Activated CD4-positive, alpha-beta T cell treated with anti-CD3 and anti-CD28 coated beads, Interleukin-2, amount 50 U/mL, for 1 hour (primary cell): ENCODE measurements around the gene SPOP.
"Not testable (repeated sequence)": the region's sequence is repeated elsewhere in the genome, so short reads cannot be mapped to it uniquely, and the experiment has no call there.

Experiments used
- DNase-seq: peaks from one replicate; pipeline ENCODE4 v3.0.0-alpha.2; 2020

The SPOP gene

GRCh38 chr17:49646391-49647255 is 31.3 kb downstream of the SPOP start:
- no peak for DNase-seq

- DNase-seq: not testable (repeated sequence)
Measured at GRCh38 chr17:49646056-49646390, 31.9 kb downstream of the SPOP start.

- no peak for DNase-seq
Measured at GRCh38 chr17:49645654-49646053, 32.2 kb downstream of the SPOP start.

DNA sequence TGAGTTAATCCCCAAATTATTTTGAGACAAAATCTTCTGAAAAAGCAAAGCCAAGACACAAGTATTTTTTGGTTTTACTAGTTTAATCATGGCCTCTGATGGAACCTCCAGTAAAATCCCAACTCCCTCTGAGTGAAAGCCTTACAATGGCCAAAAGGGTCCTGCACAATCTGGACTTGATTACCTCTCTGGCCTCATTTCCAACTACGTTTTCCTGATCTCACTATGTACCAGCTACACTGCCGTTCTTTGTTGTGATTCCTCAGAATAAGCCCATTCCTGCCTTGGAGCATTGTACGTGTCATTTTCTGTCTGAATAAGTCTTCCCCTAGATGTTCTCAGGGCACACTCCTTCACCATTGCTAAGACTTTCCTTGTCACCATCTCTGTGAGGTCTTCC is 37.3 kb downstream of the SPOP start:
- no peak for DNase-seq

- DNase-seq: no peak
Measured at GRCh38 chr17:49638818-49639217, 39.1 kb downstream of the SPOP start.

DNA sequence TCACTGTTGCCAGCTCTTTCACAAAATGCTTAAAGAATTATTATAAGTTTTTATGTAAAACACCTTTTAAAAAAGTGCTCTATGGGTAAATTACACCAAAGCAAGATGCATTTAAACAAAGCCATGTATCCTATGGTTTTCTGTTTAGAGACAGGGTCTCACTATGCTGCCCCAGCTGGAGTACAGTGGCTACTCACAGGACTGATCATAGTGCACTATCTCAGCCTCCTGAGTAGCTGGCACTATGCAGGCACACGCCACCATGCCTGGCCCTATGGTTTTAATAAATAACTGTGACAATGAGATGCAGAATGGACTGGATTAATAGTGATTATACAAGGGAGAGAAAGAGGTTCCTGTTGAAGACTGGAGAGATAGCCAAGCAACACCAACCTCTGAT is 40.2 kb downstream of the SPOP start:
- DNase-seq: no peak

DNA sequence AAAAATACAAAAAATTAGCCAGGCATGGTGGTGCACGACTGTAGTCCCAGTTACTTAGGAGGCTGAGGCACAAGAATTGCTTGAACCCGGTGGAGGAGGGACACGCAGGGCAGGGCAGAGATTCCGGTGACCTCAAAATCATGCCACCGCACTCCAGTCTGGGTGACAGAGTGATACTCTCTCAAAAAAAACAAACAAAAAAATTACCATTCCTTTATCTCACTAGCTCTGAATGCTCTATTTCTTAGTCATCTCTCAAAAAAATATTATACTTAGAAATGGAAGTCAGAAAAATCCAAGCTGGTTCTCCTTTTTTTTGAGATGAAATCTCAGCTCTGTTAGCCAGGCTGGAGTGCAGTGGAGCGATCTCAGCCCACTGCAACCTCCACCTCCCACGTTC is 40.8 kb downstream of the SPOP start:
- DNase-seq: no peak

- DNase-seq: no peak
Measured at GRCh38 chr17:49635121-49635520, 42.8 kb downstream of the SPOP start.

DNA sequence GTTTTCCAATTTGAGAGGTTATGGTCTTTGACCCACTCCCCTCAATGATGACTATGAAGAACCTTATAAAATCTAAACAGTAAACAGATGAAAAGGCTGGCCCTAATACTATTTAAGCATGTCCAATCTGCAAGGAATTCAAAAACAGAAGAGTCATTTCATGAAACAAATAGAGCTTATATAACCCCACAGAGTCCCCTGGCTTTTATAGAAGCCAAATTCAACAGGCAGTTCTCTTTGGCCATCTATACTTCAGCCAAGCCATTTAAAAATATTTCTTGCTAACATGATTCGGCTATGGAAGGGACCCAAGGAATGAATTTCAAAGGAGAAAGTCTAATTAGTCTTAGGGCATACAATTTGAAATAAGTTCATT is 43.4 kb downstream of the SPOP start:
- DNase-seq: no peak

GRCh38 chr17:49633762-49634484 is 44.0 kb downstream of the SPOP start:
- no peak for DNase-seq

GRCh38 chr17:49633250-49633649 is 44.6 kb downstream of the SPOP start:
- no peak for DNase-seq

- no peak for DNase-seq
Measured at GRCh38 chr17:49632201-49632600, 45.7 kb downstream of the SPOP start.

- no peak for DNase-seq
Measured at GRCh38 chr17:49631496-49631895, 46.4 kb downstream of the SPOP start.

GRCh38 chr17:49630113-49630900 is 47.6 kb downstream of the SPOP start:
- DNase-seq: no peak

DNA sequence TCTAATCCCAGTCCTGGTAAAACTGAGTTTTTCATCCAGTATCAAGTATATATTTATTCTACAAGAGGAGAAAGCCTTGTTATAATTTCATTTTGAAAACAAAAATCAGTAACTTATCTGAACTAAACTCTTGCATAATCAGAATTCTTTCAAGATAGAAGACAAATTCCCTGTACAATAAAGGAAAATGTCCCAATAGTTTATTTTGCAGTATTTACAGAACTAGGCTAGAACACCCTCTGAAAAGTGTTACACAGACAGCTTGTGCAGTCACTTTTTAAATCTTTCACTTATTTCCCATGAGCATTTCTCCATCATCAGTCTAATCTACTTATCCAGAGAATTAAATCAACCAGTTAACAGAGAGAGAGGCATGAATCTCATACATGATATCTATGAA is 48.5 kb downstream of the SPOP start:
- DNase-seq: no peak

GRCh38 chr17:49624896-49625295 is 53.0 kb downstream of the SPOP start:
- no peak for DNase-seq

DNA sequence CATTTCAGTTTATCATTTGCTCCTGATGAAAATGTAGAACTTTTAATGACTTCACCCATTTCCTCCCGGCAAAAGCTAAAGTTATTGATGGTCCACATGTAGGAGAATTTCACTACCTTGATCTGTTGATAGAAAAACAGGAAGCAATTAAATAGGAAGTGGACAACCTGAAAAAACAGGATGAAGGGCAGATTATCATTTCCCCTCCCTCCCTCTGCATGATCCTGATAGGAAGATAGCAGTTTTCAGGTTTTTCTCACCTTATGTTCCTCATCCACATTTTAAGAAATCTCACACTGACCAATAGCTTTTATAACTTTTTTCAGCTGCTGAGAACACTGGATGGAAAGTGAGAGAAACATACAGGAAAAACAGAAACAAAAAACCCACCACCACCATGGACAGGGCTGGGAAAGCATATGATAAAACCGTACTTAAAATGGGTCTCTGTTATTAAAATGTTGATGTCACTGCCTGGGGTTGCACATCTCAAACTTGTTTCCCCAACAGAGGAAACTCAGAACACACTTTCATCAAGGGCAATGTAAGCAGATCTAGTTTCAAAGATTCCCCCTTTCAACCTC is 55.9 kb downstream of the SPOP start:
- DNase-seq: no peak

- no peak for DNase-seq
Measured at GRCh38 chr17:49621420-49621819, 56.5 kb downstream of the SPOP start.

GRCh38 chr17:49618028-49618611 is 59.8 kb downstream of the SPOP start:
- no peak for DNase-seq

DNA sequence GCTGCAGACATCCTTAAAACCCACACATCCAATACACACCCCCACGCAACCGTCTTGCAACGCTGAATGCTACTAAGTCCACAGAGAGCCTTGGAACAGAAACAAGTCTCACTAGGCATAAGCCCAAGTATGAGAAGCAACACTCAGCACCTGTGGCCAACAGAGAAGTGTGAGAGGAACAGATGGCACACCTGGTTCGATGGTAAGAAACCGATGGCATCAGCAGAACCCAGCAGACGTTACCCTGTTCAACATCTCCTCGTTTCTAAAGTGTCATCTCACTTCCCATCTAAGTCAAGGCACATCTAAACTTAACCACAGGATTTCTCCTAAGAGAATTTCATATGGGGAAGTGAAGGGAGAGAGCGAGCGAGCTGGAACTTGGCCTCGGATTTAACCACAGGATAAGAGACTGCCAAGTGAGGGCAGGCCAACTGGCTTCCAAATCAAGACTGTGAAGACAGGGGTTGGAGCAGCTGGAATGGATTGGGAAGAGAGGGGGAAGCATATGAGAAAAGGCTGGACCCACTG is 61.2 kb downstream of the SPOP start:
- DNase-seq: no peak

DNA sequence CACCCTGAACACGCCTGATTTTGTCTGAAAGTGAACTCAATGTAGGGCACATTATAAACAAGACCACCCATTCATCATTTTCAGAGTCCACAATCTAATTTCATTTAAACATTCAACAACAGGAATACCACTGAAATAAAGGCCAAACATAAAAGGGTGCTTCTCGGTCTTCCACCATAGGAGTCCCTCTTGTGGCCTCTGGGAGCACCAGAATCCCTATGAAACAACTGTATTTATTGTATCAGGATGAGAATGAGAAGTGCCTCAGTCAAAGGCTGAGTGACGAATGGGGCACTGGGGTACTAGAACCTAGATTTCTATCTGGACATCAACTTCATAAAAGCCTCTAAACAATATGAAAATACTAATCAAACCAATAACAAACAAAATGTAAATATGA is 61.8 kb downstream of the SPOP start:
- DNase-seq: no peak

GRCh38 chr17:49613182-49613800 is 64.6 kb downstream of the SPOP start:
- DNase-seq: no peak
